Measurements from ENCODE around the gene EXOC2. TPM values are rescaled to one million over a fixed set of nuclear protein-coding genes. Genes with fewer than 3 reads are reported as not detected.

Gene EXOC2
- total RNA-seq, 1 donor from 2014 or later: 11.4 TPM

- peaks cover 0 to 11% of the 10 kb centered on the region in 2 donors for H3K36me3 ChIP-seq
These were observed 181.3 kb downstream of the EXOC2 start for GRCh38 chr6:511488-512137.

GRCh38 chr6:509676-510075 lies 183.3 kb downstream of the EXOC2 start:
- Histone ChIP-seq H3K27ac (no peak overlapping the region), H3K9me3 (no peaks in the 10 kb centered on the region), H3K36me3 (peaks cover 0 to 15% of the 10 kb centered on the region in 2 donors), H3K4me1 (no peaks in the 10 kb centered on the region), H3K4me3 (no peak overlapping the region), H3K27me3 (no peaks in the 10 kb centered on the region)
- DNase-seq (ENCODE audit: low spot score in 2 of 2): no peak
- intact Hi-C loops (cut with DNase I): no loop called here
- no peak for TF ChIP-seq CTCF (IDR thresholded peaks at IDR 0.05)

More at GRCh38 chr6:511488-512137, 181.3 kb downstream of the EXOC2 start:
- Histone ChIP-seq H3K4me3 (no peak overlapping the region), H3K4me1 (no peaks in the 10 kb centered on the region), H3K9me3 (no peaks in the 10 kb centered on the region), H3K27me3 (no peaks in the 10 kb centered on the region), H3K27ac (no peak overlapping the region)
- intact Hi-C loops (cut with DNase I): no loop called here
- no peak for TF ChIP-seq CTCF (IDR thresholded peaks at IDR 0.05)
- no peak for DNase-seq (ENCODE audit: low spot score in 2 of 2)

GRCh38 chr6:508614-509013 lies 184.3 kb downstream of the EXOC2 start:
- no peak for DNase-seq (ENCODE audit: low spot score in 2 of 2)
- Histone ChIP-seq H3K4me3 (no peak overlapping the region), H3K27me3 (no peaks in the 10 kb centered on the region), H3K4me1 (no peaks in the 10 kb centered on the region), H3K36me3 (peaks cover 0 to 22% of the 10 kb centered on the region in 2 donors), H3K9me3 (no peaks in the 10 kb centered on the region), H3K27ac (no peak overlapping the region)
- intact Hi-C loops (cut with DNase I): no loop called here
- no peak for TF ChIP-seq CTCF (IDR thresholded peaks at IDR 0.05)

GRCh38 chr6:508006-508405 lies 184.9 kb downstream of the EXOC2 start:
- Histone ChIP-seq H3K4me3 (no peak overlapping the region), H3K9me3 (no peaks in the 10 kb centered on the region), H3K4me1 (no peaks in the 10 kb centered on the region), H3K36me3 (peaks cover 0 to 22% of the 10 kb centered on the region in 2 donors), H3K27me3 (no peaks in the 10 kb centered on the region), H3K27ac (no peak overlapping the region)
- no peak for DNase-seq (ENCODE audit: low spot score in 2 of 2)
- intact Hi-C loops (cut with DNase I): no loop called here
- TF ChIP-seq CTCF (IDR thresholded peaks at IDR 0.05): no peak

- intact Hi-C loops (cut with DNase I): no loop called here
These were observed 185.9 kb downstream of the EXOC2 start for GRCh38 chr6:506920-507622.

More at GRCh38 chr6:506920-507622, 185.9 kb downstream of the EXOC2 start:
- Histone ChIP-seq H3K4me1 (no peaks in the 10 kb centered on the region), H3K27ac (no peak overlapping the region), H3K4me3 (no peak overlapping the region), H3K9me3 (no peaks in the 10 kb centered on the region), H3K36me3 (peaks cover 0 to 22% of the 10 kb centered on the region in 2 donors), H3K27me3 (no peaks in the 10 kb centered on the region)
- no peak for TF ChIP-seq CTCF (IDR thresholded peaks at IDR 0.05)
- no peak for DNase-seq (ENCODE audit: low spot score in 2 of 2)
